Dedifferentiated amniotic fluid mesenchymal stem cell (primary cell): ENCODE measurements around the gene MTURN.

ENCODE experiments used
- DNase-seq: peaks from one replicate; pipeline ENCODE4 v3.0.0-alpha.2; 2016; ENCODE audit errors: extremely low spot score

Gene MTURN

DNA sequence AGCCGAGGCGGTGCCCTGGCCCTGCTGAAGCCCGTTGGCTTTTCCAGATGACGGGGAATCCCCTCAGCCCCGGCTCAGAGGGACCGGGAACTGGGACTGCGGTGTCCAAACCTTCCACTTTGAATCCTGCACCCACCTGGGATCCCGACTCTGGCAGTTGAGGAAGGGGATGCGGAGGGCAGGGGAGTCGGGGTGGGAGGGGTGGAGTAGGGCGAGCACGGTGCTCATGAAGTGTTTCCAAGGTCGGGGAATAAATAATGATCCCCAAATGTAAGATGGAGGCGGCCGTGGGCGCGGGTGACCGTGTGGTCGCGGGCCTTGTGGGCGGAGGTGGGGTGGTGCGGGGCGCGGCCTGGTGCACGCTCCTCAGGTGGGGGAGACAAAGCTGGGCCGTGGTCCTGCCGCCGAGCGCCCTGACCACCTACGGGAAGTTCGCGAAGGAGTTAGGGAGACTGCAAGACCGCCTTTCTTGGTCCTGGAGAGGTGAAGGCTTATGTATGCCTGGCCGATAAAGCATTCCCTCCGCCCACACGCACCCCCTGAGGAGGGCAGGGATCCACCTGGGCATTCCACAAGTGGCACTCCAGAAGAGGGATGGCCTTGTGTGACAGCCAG lies 1.4 kb downstream of the MTURN start:
- DNase-seq: no peak

DNA sequence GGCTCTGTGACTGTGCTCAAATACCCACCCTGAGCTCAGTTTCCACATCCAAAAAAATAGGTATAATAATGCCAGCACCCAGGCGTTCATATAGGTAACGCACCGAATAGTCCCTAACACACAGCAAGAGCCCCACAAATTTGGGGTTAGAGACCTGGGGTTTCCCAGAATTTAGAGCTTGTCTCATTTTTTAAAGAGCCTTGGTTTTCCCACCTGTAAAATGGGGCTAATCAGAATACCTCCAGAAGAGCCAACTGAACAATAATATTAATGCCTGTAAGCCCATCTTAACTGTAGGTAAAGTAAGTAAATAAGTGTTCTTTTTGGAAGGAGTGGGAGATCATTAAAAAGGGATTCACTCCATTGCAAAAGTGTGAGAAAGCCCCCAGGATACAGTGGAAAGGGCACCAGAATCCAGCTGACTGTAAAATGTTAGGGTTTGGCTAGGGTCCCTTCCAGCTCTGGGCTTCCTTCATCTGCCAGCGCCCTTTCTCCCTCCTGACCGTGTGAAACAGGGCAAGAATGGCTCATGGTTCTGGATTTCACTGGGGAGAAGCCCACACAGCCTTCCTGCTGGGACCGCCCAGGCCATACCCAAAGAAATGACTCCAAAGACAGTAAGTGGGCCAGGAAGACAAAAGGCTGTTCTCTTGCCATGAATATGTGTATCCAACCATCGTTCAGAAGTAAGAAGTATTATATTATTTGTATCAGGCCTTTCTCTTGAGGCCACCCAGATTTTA lies 2.1 kb downstream of the MTURN start:
- no peak for DNase-seq

- no peak for DNase-seq
Measured at GRCh38 chr7:30139836-30140384, 5.1 kb downstream of the MTURN start.

- DNase-seq: no peak
Measured at GRCh38 chr7:30140456-30140855, 5.7 kb downstream of the MTURN start.

GRCh38 chr7:30142710-30143109 lies 7.9 kb downstream of the MTURN start:
- peak; percentile 63 for DNase-seq

GRCh38 chr7:30143748-30144251 lies 9.0 kb downstream of the MTURN start:
- no peak for DNase-seq

- no peak for DNase-seq
Measured at GRCh38 chr7:30144657-30145306, 10.0 kb downstream of the MTURN start.

GRCh38 chr7:30145426-30145970 lies 10.7 kb downstream of the MTURN start:
- no peak for DNase-seq

DNA sequence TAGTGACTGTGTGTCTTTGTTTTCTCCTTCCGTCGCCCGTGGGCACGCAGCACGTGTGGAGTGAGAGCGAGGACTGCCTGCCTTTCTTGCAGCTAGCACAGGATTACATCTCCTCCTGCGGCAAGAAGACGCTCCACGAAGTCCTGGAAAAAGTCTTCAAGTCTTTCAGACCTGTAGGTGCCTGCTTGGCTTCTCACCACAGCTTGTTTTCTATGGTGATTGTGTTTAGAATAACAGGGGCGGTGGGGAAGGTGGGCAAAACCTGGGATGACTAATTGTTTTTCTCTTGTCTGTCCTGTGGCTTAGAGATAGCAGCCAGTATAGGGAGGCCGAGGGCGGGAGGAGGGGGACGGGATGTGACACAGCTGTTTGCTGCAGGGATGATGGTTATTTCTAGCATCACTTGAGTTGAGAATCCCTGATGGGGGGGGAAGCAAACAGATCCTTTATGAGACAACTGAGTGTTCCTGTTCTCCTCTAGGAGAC lies 11.4 kb downstream of the MTURN start:
- DNase-seq: no peak

DNA sequence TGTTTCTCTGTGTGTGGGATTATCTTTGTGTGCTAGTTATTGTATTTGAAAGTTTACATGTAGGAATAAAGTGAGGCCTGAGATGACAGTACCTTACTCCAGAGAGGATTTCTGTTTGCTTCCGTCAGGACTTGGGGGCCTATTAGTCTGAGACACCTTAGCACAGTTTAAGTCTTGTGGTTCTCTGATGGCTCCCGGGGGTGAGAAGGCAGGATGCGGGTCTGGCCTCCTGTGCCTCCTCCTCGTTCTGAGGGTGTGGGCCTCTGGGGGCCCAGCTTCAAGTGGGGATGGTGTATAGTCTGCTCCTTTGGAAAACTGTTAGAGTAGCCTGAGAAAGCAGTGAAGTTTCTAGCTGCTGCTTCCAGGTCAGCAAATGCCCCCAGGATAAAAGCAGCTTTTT lies 12.4 kb downstream of the MTURN start:
- DNase-seq: no peak

DNA sequence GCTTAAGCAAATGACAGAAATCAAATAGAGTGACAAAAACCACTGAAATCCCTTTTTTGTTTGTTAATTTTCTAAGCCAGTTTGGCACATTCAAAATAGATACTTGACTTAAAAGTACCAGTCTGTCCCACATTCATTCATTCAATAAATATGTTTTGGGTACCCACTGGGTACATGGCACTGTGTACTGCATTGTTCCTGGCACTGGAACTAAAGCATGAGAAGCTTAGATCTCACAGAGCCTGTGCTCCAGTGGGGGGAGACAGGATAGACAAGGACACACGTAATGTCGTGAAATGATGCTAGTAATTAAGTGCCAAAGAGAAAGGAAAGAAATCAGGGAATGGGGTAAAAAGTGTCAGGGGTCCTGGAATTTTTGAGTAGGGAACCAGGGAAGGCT lies 13.0 kb downstream of the MTURN start:
- DNase-seq: no peak

- no peak for DNase-seq
Measured at GRCh38 chr7:30148426-30148825, 13.6 kb downstream of the MTURN start.

GRCh38 chr7:30148951-30149459 lies 14.2 kb downstream of the MTURN start:
- no peak for DNase-seq

GRCh38 chr7:30149640-30150272 lies 15.0 kb downstream of the MTURN start:
- no peak for DNase-seq

GRCh38 chr7:30150711-30151110 lies 15.9 kb downstream of the MTURN start:
- no peak for DNase-seq

- DNase-seq: no peak
Measured at GRCh38 chr7:30154111-30154587, 19.4 kb downstream of the MTURN start.

DNA sequence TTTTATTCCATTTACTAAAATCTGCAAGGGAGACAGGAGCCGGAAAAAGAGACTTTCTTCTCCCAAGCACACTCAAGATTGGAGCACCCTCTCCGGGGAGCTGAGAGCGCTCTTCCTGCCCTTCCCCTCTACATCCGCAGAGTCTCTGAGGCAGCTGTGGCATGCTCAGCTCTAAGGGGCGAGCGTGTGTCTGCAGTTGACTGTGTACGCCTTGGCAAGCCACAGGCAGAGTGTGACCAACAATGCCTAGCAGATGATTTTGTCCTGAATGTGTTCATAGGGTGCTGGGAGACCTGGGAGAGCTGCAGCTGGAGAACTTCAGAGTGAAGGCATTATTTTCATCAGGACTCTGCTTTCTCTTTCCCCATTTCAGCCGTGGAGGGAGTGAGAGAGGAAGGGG lies 20.7 kb downstream of the MTURN start:
- DNase-seq: no peak

DNA sequence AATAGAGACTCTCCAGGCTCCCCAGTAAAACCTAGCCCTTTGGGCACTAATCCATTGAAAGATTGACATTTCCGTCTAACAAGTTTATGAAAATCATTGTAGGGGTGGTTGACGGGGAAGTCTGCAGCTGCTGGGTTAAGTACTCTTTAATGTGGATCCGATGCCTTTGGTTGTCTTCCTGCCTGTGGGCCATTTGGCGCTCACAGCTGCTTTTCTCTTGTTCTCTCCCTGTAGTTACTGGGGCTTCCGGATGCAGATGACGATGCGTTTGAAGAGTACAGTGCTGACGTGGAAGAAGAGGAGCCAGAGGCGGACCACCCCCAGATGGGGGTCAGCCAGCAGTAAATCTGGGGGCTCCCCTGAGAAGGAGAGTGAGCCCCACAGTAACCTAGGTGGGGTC lies 22.4 kb downstream of the MTURN start:
- DNase-seq: no peak

DNA sequence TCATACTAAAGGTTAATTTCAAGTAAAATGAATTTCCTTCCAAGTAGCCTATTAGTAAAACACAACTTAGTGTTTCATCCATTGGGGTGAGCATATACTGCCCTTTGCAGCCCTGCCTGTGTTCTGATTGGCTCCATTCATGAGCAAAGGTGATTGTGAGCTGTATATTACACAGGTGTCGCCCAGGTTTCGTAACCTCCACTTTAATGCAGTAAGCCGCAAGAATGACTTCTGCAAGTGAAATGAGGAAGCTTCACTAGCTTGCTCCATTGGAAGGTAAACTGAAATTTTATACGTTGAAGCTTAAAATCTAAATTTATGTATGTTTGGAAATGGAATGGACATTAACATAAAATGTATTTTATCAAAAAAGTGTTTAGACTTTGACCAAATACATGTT lies 24.4 kb downstream of the MTURN start:
- DNase-seq: no peak

- DNase-seq: no peak
Measured at GRCh38 chr7:30159698-30160143, 24.9 kb downstream of the MTURN start.

GRCh38 chr7:30160329-30160728 lies 25.5 kb downstream of the MTURN start:
- DNase-seq: no peak
